ENCODE results near the gene ZNF683.

The ZNF683 gene

GRCh38 chr1:26358411-26359384 is 13.9 kb downstream of the ZNF683 start:
- DNase-seq (ENCODE audit: low read depth in 2 of 2), result no peak

- no peak for DNase-seq (ENCODE audit: low read depth in 2 of 2)
Observed at GRCh38 chr1:26357121-26357602, 15.4 kb downstream of the ZNF683 start.

GRCh38 chr1:26356106-26356505 is 16.4 kb downstream of the ZNF683 start:
- DNase-seq (ENCODE audit: low read depth in 2 of 2), result no peak

- no peak for DNase-seq (ENCODE audit: low read depth in 2 of 2)
Observed at GRCh38 chr1:26354972-26355371, 17.6 kb downstream of the ZNF683 start.

GRCh38 chr1:26353976-26354820 is 18.4 kb downstream of the ZNF683 start, which contains the start of gene CRYBG2:
CRYBG2 (minus strand) TSS chr1:26354130; CDS start chr1:26346657, 7,473 bp downstream.
- no peak for DNase-seq (ENCODE audit: low read depth in 2 of 2)

GRCh38 chr1:26353210-26353859 is 19.2 kb downstream of the ZNF683 start:
- no peak for DNase-seq (ENCODE audit: low read depth in 2 of 2)

- no peak for DNase-seq (ENCODE audit: low read depth in 2 of 2)
Observed at GRCh38 chr1:26352338-26352679, 20.2 kb downstream of the ZNF683 start.

GRCh38 chr1:26351590-26352337 is 20.8 kb downstream of the ZNF683 start:
- DNase-seq (ENCODE audit: low read depth in 2 of 2), result no peak

- DNase-seq (ENCODE audit: low read depth in 2 of 2), result no peak
Observed at GRCh38 chr1:26350701-26351589, 21.6 kb downstream of the ZNF683 start.

GRCh38 chr1:26350343-26350700 is 22.2 kb downstream of the ZNF683 start:
- DNase-seq (ENCODE audit: low read depth in 2 of 2), result no peak

- DNase-seq (ENCODE audit: low read depth in 2 of 2), result no peak
Observed at GRCh38 chr1:26349877-26350244, 22.7 kb downstream of the ZNF683 start.

GRCh38 chr1:26349188-26349876 is 23.2 kb downstream of the ZNF683 start:
- DNase-seq (ENCODE audit: low read depth in 2 of 2), result no peak

GRCh38 chr1:26346274-26347033 is 26.1 kb downstream of the ZNF683 start:
- no peak for DNase-seq (ENCODE audit: low read depth in 2 of 2)

GRCh38 chr1:26345718-26346117 is 26.8 kb downstream of the ZNF683 start:
- no peak for DNase-seq (ENCODE audit: low read depth in 2 of 2)

GRCh38 chr1:26344147-26344920 is 28.2 kb downstream of the ZNF683 start:
- DNase-seq (ENCODE audit: low read depth in 2 of 2), result no peak

- DNase-seq (ENCODE audit: low read depth in 2 of 2), result no peak
Observed at GRCh38 chr1:26340047-26340481, 32.5 kb downstream of the ZNF683 start.

GRCh38 chr1:26338670-26339069 is 33.9 kb downstream of the ZNF683 start:
- no peak for DNase-seq (ENCODE audit: low read depth in 2 of 2)

GRCh38 chr1:26337625-26338024 is 34.9 kb downstream of the ZNF683 start:
- no peak for DNase-seq (ENCODE audit: low read depth in 2 of 2)
